T-helper 17 cell (primary cell): ENCODE measurements around the gene TANGO6. TPM values are rescaled to one million over a fixed set of nuclear protein-coding genes. Genes with fewer than 3 reads are reported as not detected.

Experiments used
- ATAC-seq: fragments of 150-1000 bp; cut with Tn5 transposase; 2 replicates; pipeline ENCODE4 v1.10.0; 2021; ENCODE audit warnings: mild to moderate bottlenecking, moderate library complexity
- DNase-seq, 3 donors: peaks; one replicate each; pipeline versions ENCODE4 v3.0.0 to v3.0.0-alpha.2; 2020 to 2021
- H3K9me3 ChIP-seq: one replicate; pipeline ENCODE4 v1.7.0; 2013; ENCODE audit warnings: low read length, mild to moderate bottlenecking; ENCODE audit not compliant: control insufficient read depth, poor library complexity, severe bottlenecking
- H3K27ac Mint-ChIP-seq: one replicate; pipeline ENCODE4 v1.8.0; 2022; ENCODE audit warnings: mild to moderate bottlenecking, moderate library complexity, mixed read lengths
- H3K27me3 Mint-ChIP-seq: one replicate; pipeline ENCODE4 v1.8.0; 2022; ENCODE audit warnings: mixed read lengths
- H3K36me3 Mint-ChIP-seq: one replicate; pipeline ENCODE4 v1.8.0; 2022; ENCODE audit warnings: low read depth, mixed read lengths
- H3K4me1 Mint-ChIP-seq: one replicate; pipeline ENCODE4 v1.8.0; 2022; ENCODE audit warnings: mild to moderate bottlenecking, mixed read lengths
- H3K4me3 Mint-ChIP-seq: one replicate; pipeline ENCODE4 v1.8.0; 2022; ENCODE audit warnings: mild to moderate bottlenecking, moderate library complexity, mixed read lengths
- total RNA-seq, 4 donors: library from RNA in 2 of 4; stranded (reverse) in 2 of 4; gene quantifications; one replicate each; pipeline ENCODE4 v1.2.3 and lab custom pipeline; 2022 to 2026

The TANGO6 gene
- total RNA-seq, 2 donors from 2014 or later, result 21.2 to 24.2 TPM

GRCh38 chr16:69106491-69107315, 263.4 kb downstream of the TANGO6 start:
- H3K4me3 Mint-ChIP-seq, result peak overlapping the region; percentile 83
- no peak for DNase-seq

GRCh38 chr16:69107316-69107962, 264.1 kb downstream of the TANGO6 start:
- no peak for DNase-seq
- Mint-ChIP-seq H3K4me1 (peaks cover 20% of the 10 kb centered on the region), H3K27me3 (peaks cover 51% of the 10 kb centered on the region), H3K27ac (no peak overlapping the region), H3K36me3 (peaks cover 5% of the 10 kb centered on the region), H3K4me3 (peak overlapping the region; percentile 83)
- H3K9me3 ChIP-seq, result no peaks in the 10 kb centered on the region
- ATAC-seq, result no peak

More at GRCh38 chr16:69106491-69107315, 263.4 kb downstream of the TANGO6 start:
- Mint-ChIP-seq H3K36me3 (peaks cover 5% of the 10 kb centered on the region), H3K4me1 (peaks cover 20% of the 10 kb centered on the region), H3K27me3 (peaks cover 53% of the 10 kb centered on the region), H3K27ac (no peak overlapping the region)
- no peaks in the 10 kb centered on the region for H3K9me3 ChIP-seq
- no peak for ATAC-seq

DNA sequence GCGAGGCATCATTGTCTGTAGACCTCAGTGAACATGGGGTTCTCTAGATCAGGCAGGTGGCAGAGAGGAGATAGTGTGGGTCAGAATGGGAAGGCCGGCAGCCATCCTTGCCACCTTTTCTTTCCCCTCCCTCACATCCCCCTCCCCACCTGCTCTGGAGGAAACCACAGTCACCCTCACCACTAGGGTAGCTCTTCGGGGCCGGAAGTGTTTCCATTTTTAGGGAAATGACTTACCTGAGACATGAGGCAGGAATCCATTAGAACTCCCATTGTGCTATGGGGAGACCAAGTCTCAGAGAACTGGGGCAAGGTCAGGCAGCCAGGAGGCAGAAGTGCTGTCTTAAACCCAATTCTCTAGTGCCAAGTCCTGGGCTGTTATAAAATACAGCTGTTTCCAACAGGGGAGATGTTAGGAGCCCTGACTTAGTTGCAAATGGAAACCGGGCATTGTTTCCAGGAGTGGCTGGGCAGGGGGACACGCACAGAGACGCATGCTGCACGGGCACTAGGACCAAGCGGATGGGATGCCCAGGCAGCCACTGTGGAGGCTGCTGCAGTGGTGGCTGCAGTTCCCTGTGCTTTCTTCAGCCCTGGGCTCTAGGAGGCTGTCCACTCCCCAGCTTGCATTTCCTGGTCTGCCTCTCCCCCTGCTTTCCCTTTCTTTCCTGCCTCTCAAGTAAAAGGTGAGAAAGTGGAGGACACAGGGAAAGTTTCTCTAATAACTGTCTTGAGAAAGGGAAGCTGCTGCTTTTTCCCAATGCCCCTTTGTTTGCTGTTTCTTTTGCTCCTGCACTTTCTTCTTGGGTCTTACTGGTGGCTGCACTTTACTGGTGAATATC, 265.0 kb downstream of the TANGO6 start:
- ATAC-seq, result no peak
- no peak for DNase-seq
- no peak overlapping the region for H3K4me3 Mint-ChIP-seq
- H3K27me3 Mint-ChIP-seq, result peaks cover 42% of the 10 kb centered on the region
- no peak overlapping the region for H3K27ac Mint-ChIP-seq
- H3K9me3 ChIP-seq, result no peaks in the 10 kb centered on the region
- peaks cover 24% of the 10 kb centered on the region for H3K4me1 Mint-ChIP-seq
- H3K36me3 Mint-ChIP-seq, result peaks cover 5% of the 10 kb centered on the region

DNA sequence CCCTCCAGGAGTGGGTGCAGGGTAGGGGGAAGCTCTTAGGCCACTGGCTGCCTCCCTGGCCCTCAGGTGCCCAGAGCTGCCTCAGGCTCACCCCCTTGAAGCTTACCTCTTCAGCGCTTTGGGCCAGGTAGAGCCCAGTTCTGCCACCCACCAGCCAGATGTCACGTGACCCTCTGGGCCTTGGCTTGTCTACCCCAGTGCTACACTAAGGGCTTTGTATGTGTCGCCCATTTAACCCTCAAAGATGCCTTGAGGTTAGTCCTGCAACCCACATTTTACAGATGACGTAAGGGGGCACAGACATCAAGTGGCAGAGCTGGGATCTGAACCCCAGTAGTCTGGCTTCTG, 265.5 kb downstream of the TANGO6 start:
- no peak for DNase-seq
- peaks cover 24% of the 10 kb centered on the region for H3K4me1 Mint-ChIP-seq
- H3K27me3 Mint-ChIP-seq, result peaks cover 39% of the 10 kb centered on the region
- H3K9me3 ChIP-seq, result no peaks in the 10 kb centered on the region
- H3K36me3 Mint-ChIP-seq, result peaks cover 5% of the 10 kb centered on the region
- no peak for ATAC-seq
- no peak overlapping the region for H3K4me3 Mint-ChIP-seq
- H3K27ac Mint-ChIP-seq, result no peak overlapping the region

- Mint-ChIP-seq H3K27ac (no peak overlapping the region), H3K4me1 (peaks cover 25% of the 10 kb centered on the region), H3K27me3 (peaks cover 36% of the 10 kb centered on the region), H3K4me3 (no peak overlapping the region), H3K36me3 (peaks cover 6% of the 10 kb centered on the region)
- ATAC-seq (no peak), DNase-seq (no peak)
- H3K9me3 ChIP-seq, result no peaks in the 10 kb centered on the region
These were observed 266.3 kb downstream of the TANGO6 start for GRCh38 chr16:69109486-69110270.

DNA sequence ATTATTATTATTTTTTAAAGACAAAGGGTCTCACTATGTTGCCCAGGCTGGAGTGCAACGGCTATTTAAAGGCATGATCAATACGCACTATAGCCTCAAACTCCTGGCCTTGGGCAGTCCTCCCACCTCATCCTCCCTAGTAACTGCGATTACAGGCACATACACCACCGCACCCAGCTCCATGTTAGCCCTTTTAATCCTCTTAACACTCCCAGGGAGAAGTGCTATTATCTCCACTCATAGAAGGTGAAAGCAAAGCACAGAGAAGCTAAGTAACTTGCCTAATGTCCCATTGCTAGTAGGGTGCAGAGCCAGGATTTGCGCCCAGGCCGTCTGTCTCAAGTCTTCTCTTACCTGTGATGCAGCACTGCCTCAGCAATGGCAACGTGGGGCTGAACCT, 267.1 kb downstream of the TANGO6 start:
- no peak overlapping the region for H3K27ac Mint-ChIP-seq

GRCh38 chr16:69111216-69111875, 268.0 kb downstream of the TANGO6 start:
- DNase-seq (no peak), ATAC-seq (no peak)
- Mint-ChIP-seq H3K4me3 (no peak overlapping the region), H3K27ac (no peak overlapping the region), H3K36me3 (peaks cover 10% of the 10 kb centered on the region), H3K4me1 (peaks cover 21% of the 10 kb centered on the region), H3K27me3 (peaks cover 27% of the 10 kb centered on the region)
- no peaks in the 10 kb centered on the region for H3K9me3 ChIP-seq

More for the DNA sequence above, 267.1 kb downstream of the TANGO6 start:
- Mint-ChIP-seq H3K36me3 (peaks cover 10% of the 10 kb centered on the region), H3K27me3 (peaks cover 31% of the 10 kb centered on the region), H3K4me3 (no peak overlapping the region), H3K4me1 (peaks cover 25% of the 10 kb centered on the region)
- no peaks in the 10 kb centered on the region for H3K9me3 ChIP-seq
- no peak for DNase-seq
- ATAC-seq, result no peak

GRCh38 chr16:69111876-69112230, 268.5 kb downstream of the TANGO6 start:
- no peaks in the 10 kb centered on the region for H3K9me3 ChIP-seq
- peaks cover 19% of the 10 kb centered on the region for H3K4me1 Mint-ChIP-seq
- H3K36me3 Mint-ChIP-seq, result peaks cover 10% of the 10 kb centered on the region
- ATAC-seq (no peak), DNase-seq (no peak)
- H3K27me3 Mint-ChIP-seq, result peaks cover 25% of the 10 kb centered on the region
- no peak overlapping the region for H3K27ac Mint-ChIP-seq
- no peak overlapping the region for H3K4me3 Mint-ChIP-seq

GRCh38 chr16:69112285-69113129, 269.2 kb downstream of the TANGO6 start:
- no peak overlapping the region for H3K4me3 Mint-ChIP-seq
- H3K36me3 Mint-ChIP-seq, result peaks cover 10% of the 10 kb centered on the region
- H3K9me3 ChIP-seq, result no peaks in the 10 kb centered on the region
- peak in 1 of 3 donors; percentile 35 for DNase-seq
- no peak overlapping the region for H3K27ac Mint-ChIP-seq
- H3K27me3 Mint-ChIP-seq, result peaks cover 20% of the 10 kb centered on the region
- peaks cover 15% of the 10 kb centered on the region for H3K4me1 Mint-ChIP-seq
- peak; percentile 70 for ATAC-seq

DNA sequence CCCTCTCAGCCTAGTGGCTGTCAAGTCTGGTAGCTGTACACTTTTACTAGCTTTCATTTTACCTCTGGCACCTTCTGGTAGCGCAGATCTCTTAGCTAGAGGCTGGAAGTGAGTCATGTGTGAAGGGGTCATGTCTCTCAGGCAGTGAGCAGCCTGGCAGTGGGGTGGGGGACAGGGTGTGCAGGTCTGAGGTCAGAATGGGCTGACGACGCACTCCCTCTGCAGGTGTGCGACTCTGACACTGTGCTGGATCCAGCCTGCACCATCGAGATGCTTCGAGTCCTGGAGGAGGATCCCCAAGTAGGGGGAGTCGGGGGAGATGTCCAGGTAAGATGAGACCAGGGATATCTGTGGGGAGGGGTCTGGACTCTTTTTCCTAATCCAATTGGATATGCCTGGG, 269.9 kb downstream of the TANGO6 start:
- Mint-ChIP-seq H3K27ac (no peak overlapping the region), H3K27me3 (peaks cover 15% of the 10 kb centered on the region), H3K4me1 (peaks cover 15% of the 10 kb centered on the region), H3K36me3 (peaks cover 10% of the 10 kb centered on the region), H3K4me3 (no peak overlapping the region)
- H3K9me3 ChIP-seq, result no peaks in the 10 kb centered on the region
- DNase-seq (no peak), ATAC-seq (no peak)

GRCh38 chr16:69114346-69114975, 271.1 kb downstream of the TANGO6 start:
- no peak overlapping the region for H3K4me3 Mint-ChIP-seq
- DNase-seq (no peak), ATAC-seq (no peak)
- peaks cover 12% of the 10 kb centered on the region for H3K4me1 Mint-ChIP-seq
- no peak overlapping the region for H3K27ac Mint-ChIP-seq
- peaks cover 4% of the 10 kb centered on the region for H3K27me3 Mint-ChIP-seq
- H3K9me3 ChIP-seq, result no peaks in the 10 kb centered on the region
- H3K36me3 Mint-ChIP-seq, result peaks cover 8% of the 10 kb centered on the region
